ENCODE data around the gene CRMP1. TPM values are rescaled to one million over a fixed set of nuclear protein-coding genes. Genes with fewer than 3 reads are reported as not detected.

The CRMP1 gene
- total and polyA plus RNA-seq, 8 donors: 1.2 to 21.4 (median 2.1) TPM; not detected in 1

DNA sequence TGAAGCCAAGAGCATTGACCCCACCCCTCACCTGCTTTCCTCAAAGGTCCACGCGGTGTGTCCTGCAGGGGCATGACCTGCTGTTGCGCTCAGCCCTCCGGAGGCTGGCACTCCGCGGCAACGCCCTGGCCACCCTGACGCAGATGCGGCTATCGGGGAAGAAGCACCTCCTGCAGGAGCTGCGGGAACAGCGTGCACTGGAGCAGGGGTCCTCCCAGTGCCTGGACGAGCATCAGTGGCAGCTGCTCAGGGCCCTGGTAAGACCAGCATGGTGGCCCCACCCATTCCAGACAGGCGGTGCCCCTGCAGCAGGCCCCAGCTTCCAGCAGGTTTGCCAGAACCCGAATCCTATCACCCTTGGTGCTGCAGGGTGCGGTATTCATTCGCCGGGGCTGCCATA, 95.9 kb downstream of the CRMP1 start:
- TF ChIP-seq POLR2A (IDR thresholded peaks at IDR 0.05): no peak
- TF ChIP-seq, protein P1, sequence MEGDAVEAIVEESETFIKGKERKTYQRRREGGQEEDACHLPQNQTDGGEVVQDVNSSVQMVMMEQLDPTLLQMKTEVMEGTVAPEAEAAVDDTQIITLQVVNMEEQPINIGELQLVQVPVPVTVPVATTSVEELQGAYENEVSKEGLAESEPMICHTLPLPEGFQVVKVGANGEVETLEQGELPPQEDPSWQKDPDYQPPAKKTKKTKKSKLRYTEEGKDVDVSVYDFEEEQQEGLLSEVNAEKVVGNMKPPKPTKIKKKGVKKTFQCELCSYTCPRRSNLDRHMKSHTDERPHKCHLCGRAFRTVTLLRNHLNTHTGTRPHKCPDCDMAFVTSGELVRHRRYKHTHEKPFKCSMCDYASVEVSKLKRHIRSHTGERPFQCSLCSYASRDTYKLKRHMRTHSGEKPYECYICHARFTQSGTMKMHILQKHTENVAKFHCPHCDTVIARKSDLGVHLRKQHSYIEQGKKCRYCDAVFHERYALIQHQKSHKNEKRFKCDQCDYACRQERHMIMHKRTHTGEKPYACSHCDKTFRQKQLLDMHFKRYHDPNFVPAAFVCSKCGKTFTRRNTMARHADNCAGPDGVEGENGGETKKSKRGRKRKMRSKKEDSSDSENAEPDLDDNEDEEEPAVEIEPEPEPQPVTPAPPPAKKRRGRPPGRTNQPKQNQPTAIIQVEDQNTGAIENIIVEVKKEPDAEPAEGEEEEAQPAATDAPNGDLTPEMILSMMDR (IDR thresholded peaks at IDR 0.05): no peak
- no peak for TF ChIP-seq POLR2AphosphoS5 (IDR thresholded peaks at IDR 0.05)
- no peak for TF ChIP-seq EP300 (IDR thresholded peaks at IDR 0.05)
- Histone ChIP-seq H3K36me3 (peaks cover 4 to 75% (median 58%) of the 10 kb centered on the region in 4 donors), H3K4me1 (no peaks in the 10 kb centered on the region), H3K9me3 (no peaks in the 10 kb centered on the region), H3K4me3 (no peak overlapping the region), H3K27me3 (no peaks in the 10 kb centered on the region), H3K27ac (no peak overlapping the region)
- DNase-seq: no peak
- intact Hi-C loops (cut with DNase I; ENCODE audit: low total_unique reads): no loop called here
- whole genome bisulfite sequencing, 5 donors: 88 to 98% (median 95%) methylated on average over 16 to 18 of the region's 18 CpGs

DNA sequence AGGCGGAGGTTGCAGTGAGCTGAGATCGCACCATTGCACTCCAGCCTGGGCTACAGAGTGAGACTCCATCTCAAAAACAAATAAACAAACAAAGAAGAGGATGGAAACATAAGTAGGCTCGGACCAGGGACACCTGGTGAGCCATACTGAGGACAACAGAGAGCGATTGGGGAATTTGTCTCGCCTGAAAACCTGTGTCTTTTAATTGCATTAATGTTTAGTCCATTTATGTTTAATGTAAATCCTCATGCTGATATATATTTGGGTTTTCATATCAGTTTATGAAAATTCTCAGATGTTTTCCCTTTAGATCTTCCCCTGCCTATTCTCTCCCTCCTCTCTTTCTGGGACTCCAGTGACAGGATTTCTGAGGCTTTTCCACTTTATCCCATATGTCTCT, 97.3 kb downstream of the CRMP1 start:
- TF ChIP-seq, protein P1 (IDR thresholded peaks at IDR 0.05): no peak
- TF ChIP-seq EP300 (IDR thresholded peaks at IDR 0.05): no peak
- no peak for TF ChIP-seq POLR2A (IDR thresholded peaks at IDR 0.05)
- TF ChIP-seq POLR2AphosphoS5 (IDR thresholded peaks at IDR 0.05): no peak
- Histone ChIP-seq H3K36me3 (peaks cover 4 to 65% (median 51%) of the 10 kb centered on the region in 4 donors), H3K9me3 (no peaks in the 10 kb centered on the region), H3K27ac (no peak overlapping the region), H3K27me3 (no peaks in the 10 kb centered on the region), H3K4me1 (no peaks in the 10 kb centered on the region), H3K4me3 (no peak overlapping the region)
- DNase-seq: no peak
- intact Hi-C loops (cut with DNase I; ENCODE audit: low total_unique reads): no loop called here
- 74 to 96% (median 93%) methylated on average over 5 of the region's 5 CpGs for WGBS, 5 donors

DNA sequence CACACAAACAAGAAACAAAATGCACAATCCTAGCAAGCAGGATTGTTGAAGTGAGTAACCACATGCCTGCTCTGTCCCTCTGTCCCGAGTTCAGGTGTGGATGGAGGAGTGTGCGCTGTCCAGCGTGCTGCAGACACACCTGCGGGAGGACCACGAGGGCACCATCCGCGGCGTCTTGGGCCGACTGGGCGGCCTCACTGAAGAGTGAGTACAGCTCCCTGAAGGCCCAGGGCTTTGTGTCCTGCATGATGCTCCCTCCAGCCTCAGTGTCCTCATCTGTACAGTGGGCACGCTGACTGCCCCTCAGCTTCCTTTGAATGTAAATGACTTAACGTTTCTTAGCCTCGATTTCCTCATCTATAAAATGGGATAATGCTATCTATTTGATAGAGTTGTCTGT, 99.4 kb downstream of the CRMP1 start:
- H3K9me3 ChIP-seq: no peaks in the 10 kb centered on the region
- DNase-seq: no peak
- H3K27ac ChIP-seq: no peak overlapping the region
- 84 to 95% (median 89%) methylated on average over 13 of the region's 13 CpGs for WGBS, 5 donors
- intact Hi-C loops (cut with DNase I; ENCODE audit: low total_unique reads): no loop called here
- no peaks in the 10 kb centered on the region for H3K27me3 ChIP-seq
- H3K36me3 ChIP-seq: peaks cover 4 to 56% (median 41%) of the 10 kb centered on the region in 4 donors
- H3K4me3 ChIP-seq: no peak overlapping the region
- TF ChIP-seq POLR2A (IDR thresholded peaks at IDR 0.05): no peak
- TF ChIP-seq, protein P1 (IDR thresholded peaks at IDR 0.05): no peak
- no peak for TF ChIP-seq POLR2AphosphoS5 (IDR thresholded peaks at IDR 0.05)
- no peak for TF ChIP-seq EP300 (IDR thresholded peaks at IDR 0.05)
- H3K4me1 ChIP-seq: no peaks in the 10 kb centered on the region

DNA sequence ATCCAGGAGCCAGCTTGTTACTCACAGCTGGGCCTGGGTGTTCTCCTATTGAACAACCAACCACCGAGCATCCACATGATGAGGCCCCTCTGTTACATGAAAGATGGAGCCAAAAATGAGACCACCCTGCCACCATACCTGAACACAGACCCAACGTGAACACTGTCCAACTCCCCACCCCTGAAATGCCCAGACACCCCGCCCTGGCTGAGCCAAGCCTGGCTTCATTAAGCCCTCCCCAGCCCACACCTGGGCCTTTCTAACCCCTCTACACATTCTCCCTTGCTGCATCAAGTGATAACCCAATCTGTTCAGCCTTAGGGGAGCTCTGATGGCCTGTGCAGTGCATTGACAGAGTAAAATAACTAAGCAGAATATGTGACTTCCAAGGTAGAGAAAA, 101.2 kb downstream of the CRMP1 start:
- no peaks in the 10 kb centered on the region for H3K9me3 ChIP-seq
- no peaks in the 10 kb centered on the region for H3K27me3 ChIP-seq
- no peak overlapping the region for H3K27ac ChIP-seq
- peaks cover 0 to 59% (median 38%) of the 10 kb centered on the region in 4 donors for H3K36me3 ChIP-seq
- intact Hi-C loops (cut with DNase I; ENCODE audit: low total_unique reads): no loop called here
- H3K4me1 ChIP-seq: no peaks in the 10 kb centered on the region
- H3K4me3 ChIP-seq: no peak overlapping the region
- TF ChIP-seq EP300 (IDR thresholded peaks at IDR 0.05) (no peak), POLR2AphosphoS5 (IDR thresholded peaks at IDR 0.05) (no peak), POLR2A (IDR thresholded peaks at IDR 0.05) (no peak)
- TF ChIP-seq, protein P1 (IDR thresholded peaks at IDR 0.05): no peak
- DNase-seq: no peak
- WGBS, 5 donors: 63 to 90% (median 74%) methylated on average over 3 of the region's 3 CpGs

All from stomach (tissue), 9 donors.